ENCODE data around the gene OR2T8.

The OR2T8 gene, protein sequence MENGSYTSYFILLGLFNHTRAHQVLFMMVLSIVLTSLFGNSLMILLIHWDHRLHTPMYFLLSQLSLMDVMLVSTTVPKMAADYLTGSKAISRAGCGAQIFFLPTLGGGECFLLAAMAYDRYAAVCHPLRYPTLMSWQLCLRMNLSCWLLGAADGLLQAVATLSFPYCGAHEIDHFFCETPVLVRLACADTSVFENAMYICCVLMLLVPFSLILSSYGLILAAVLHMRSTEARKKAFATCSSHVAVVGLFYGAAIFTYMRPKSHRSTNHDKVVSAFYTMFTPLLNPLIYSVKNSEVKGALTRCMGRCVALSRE

DNA sequence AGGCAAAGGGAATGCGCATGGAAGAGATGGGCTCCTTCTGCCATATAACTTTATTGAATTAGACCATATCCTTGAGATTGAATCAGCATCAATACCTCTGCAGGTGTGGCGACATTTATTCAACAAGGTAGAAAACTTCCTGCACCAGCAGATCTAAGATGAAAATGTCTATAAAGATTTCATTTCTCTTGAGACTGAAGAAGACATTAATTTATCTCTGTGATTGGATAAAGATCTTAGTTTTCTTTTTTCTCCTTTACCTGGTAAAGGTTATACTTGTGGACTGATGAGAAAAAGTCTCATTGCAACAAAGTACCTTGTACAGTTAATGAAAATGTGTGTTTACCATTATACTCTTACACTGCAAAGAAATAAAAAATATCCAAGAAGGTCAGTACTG, at the start of gene OR2T8:
Gene OR2T8 (plus strand): TSS at position 301 of the 400 bp plus-strand sequence. CDS start 766 bp downstream, outside the sequence.
- DNase-seq, result no peak

DNA sequence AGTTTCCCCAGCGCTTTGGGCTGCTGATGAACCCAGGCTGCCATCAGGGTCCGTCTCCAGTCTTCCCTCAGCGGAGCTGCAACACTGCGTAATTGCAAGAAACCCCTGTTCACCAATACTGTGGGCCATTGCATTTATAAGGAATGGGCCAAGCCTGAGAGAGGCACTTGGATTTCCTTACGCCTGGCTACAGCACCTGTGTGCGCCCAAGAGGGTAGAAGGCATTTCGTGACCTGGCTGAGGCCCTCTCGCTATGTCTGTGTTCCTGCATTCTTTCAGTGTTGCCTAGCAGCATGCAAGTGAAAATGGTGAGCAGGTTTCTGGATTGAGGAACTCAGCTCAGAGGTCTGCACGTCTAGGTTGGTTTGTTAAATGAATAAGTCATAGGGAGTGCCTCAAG, 36.7 kb upstream of the OR2T8 start:
- no peak for DNase-seq

DNA sequence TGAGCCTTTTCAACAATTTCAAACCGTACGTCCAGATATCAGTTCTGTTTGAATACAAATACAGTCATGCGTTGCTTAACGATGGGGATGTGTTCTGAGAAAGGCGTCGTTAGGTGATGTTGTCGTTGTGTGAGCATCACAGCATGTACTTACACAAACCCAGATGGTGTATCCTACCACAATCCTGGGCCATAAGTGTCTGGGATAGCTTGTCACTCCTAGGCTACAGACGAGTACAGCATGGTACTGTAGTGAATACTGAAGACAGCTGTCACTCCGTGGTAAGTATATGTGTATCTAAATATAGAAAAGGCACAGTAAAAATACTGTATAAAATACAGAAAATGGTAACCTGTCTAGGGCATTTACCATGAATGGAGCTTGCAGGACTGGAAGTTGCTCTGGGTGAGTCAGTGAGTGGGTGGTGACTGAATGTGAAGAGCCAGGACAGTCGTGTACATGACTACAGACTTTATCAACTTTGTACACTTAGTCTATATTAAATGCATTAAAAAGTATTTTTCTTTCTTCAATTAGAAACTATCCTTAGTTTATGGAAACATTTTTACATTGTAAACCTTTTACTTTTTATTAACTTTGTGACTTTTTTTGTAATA, 35.1 kb upstream of the OR2T8 start:
- DNase-seq, result no peak

- no peak for DNase-seq
Observed at GRCh38 chr1:247895163-247895637, 24.9 kb upstream of the OR2T8 start, which contains the start of gene OR2W3. Gene OR2W3, plus strand, starts transcription at chr1:247895587. Its CDS starts 0 bp downstream, at chr1:247895587.

GRCh38 chr1:247895976-247896375, 24.1 kb upstream of the OR2T8 start:
- DNase-seq, result no peak

DNA sequence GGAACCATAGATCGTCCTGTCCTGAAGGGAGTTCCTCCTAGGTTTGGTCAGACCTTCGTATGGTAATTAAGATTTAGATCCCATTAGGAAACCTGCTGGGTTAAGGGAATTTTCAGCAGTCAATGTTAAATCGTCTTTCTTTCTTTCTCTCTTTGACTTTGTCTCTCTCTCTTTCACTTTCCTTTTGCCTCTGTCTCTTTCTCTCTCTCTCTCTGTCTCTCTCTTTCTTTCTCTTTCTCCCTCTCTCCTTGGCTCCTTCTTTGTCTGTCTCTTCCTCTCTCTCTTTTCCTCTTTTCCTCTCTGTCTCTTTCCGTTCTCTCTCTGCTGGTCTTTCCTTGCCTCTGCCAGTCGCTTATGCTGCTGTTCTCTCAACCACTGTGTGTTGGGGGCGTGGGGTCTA, 15.9 kb upstream of the OR2T8 start:
- DNase-seq, result no peak

DNA sequence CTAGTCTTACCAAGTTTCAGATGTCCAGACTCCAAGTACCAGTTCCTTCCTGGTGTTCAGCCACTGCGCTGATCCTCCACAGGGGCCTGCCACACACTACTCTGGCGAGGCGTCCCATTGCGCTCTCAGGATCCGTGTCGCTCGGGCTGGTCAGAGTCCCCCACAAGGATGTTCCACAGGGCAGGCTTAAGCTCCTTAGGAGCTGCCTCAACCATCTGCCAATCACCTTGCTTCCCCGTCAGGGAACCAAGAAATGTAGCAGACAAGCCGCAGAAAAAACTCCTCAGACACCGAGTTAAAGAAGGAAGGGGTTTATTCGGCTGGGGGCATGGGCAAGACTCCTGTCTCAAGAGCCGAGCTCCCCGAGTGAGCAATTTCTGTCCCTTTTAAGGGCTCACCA, 14.9 kb upstream of the OR2T8 start:
- DNase-seq, result no peak

DNA sequence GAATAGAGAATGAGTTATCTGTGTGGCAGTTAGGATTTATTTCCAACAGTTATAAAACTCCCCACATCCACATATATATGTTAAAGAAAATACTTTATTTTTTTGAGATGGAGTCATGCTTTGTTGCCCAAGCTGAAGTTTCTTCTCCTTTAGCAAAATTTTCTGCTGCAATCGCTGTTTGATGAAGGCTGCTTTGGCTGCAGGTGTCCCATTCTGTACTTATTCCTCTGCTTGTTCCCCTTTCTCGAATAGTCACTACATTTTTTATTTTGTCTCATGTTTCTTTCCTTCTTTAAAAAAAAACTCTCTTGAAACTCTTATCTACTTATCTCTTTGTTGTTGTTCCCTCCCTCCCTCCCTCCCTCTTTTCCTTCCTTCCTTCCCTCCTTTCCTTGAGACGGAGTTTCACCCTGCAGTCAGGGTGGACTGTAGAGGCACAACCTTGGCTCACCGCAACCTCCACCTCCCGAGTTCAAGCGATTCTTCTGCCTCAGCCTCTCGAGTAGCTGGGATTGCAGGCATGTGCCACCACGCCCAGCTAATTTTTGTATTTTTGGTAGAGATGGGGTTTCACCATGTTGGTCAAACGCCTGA, 14.0 kb upstream of the OR2T8 start:
- no peak for DNase-seq

DNA sequence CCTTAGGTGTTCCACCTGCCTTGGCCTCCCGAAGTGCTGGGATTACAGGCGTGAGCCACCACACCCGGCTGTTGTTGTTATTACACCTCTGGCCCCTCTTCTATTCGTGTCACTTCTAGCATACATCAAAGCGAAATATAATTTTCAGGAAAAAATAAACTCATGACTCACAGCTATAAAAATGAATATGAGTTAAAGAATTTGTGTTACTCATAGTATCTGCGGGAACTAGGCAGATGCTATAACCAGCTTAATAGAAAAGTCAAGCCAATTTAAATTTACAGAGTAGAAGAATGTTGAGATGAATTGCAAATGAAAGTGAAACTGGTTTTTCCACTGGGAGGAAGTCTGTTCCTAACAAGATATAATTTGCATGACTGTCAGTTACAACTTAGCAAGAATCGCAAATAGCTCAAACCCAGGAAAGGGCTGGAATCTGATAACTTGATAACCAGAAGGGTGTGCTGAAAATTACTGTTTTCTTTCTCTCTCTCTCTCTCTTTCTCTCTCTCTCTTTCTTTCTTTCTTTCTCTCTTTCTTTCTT, 13.5 kb upstream of the OR2T8 start:
- DNase-seq, result peak; percentile 62

- no peak for DNase-seq
Observed at GRCh38 chr1:247908766-247909165, 11.3 kb upstream of the OR2T8 start.

DNA sequence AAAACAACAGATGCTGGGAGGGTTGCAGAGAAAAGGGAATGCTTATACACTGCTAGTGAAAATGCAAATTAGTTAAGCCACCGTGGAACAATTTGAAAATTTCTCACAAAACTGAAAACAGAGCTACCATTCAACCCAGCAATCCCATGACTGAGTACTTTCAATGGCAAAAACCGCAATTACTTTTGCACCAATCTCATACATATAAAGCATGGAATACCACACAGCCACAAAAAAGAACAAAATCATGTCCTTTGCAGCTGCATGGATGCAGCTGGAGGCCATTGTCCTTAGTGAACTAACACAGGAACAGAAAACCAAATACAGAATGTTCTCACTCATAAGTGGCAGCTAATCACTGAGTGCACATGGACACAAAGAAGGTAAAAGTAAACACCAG, 6.3 kb upstream of the OR2T8 start:
- no peak for DNase-seq

DNA sequence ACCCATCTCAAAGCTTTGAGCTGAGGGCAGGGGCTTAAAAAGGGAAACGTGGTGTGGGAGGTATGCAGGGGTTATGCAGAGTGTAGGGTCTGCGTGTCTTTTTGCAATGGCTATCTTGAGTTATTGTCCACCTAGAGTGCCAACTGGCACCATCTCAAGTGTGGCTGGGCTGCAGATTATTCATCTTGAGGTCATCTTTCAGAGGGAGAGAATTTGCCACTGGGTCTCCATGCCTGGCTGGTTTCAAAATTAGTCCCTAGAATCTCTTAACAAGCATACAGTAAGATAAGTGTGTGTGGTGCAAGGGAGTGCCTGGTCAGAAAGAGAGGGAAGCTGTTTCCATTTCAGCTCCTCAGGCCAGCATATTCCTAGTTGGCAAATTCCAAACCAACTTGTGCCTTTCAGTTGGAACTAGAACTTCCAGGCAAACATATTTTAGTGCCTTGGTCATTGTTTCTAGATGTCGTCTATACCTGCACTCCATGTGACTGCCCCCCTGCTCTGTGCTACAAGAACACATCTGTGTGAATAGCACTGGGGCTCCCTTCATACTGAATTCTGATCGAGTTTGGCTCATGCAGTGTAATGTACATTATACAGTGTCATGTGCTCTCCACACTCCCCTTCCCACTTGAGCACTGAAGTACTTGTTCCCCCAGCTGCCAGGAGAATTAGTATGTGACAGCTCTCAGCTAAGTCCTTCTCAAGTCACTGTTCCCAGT, 5.0 kb upstream of the OR2T8 start:
- DNase-seq, result peak; percentile 11

GRCh38 chr1:247923941-247924340, 3.9 kb downstream of the OR2T8 start:
- DNase-seq, result no peak

- DNase-seq, result no peak
Observed at GRCh38 chr1:247924868-247925267, 4.8 kb downstream of the OR2T8 start, which contains the start of gene OR2AJ1. Gene OR2AJ1, plus strand, starts transcription at chr1:247924889. Its CDS starts 8,880 bp downstream, at chr1:247933769.

GRCh38 chr1:247933989-247934388, 13.9 kb downstream of the OR2T8 start:
- DNase-seq, result no peak

GRCh38 chr1:247935781-247936180, 15.7 kb downstream of the OR2T8 start:
- DNase-seq, result no peak

GRCh38 chr1:247936415-247936814, 16.4 kb downstream of the OR2T8 start:
- peak; percentile 73 for DNase-seq

GRCh38 chr1:247936965-247937734, 17.1 kb downstream of the OR2T8 start:
- DNase-seq, result peak; percentile 96

- no peak for DNase-seq
Observed at GRCh38 chr1:247942624-247943023, 22.6 kb downstream of the OR2T8 start.

DNA sequence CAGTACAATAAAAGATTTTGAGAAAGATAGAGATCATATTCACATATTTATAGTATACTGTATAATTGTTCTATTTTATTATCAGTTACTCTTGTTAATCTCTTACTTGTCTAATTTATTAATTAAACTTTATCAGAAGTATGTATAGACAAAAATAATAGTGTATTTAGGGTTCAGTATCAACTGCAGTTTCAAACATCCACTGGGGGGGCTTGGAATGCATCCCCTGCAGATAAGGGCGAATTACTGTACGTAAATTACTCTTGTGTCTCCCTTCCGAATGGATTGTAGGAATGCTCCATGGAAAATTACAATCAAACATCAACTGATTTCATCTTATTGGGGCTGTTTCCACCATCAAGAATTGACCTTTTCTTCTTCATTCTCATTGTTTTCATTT, 28.5 kb downstream of the OR2T8 start, which contains the start of gene OR2L8:
Gene OR2L8 (plus strand): TSS at position 301 of the 400 bp plus-strand sequence. CDS start 0 bp downstream, at position 301.
- no peak for DNase-seq

GRCh38 chr1:247953408-247953807, 33.4 kb downstream of the OR2T8 start:
- DNase-seq, result no peak

GRCh38 chr1:247961791-247962190, 41.7 kb downstream of the OR2T8 start:
- no peak for DNase-seq
